Stomach (tissue), 9 donors: ENCODE measurements around the gene CHN2. TPM values are rescaled to one million over a fixed set of nuclear protein-coding genes. Genes with fewer than 3 reads are reported as not detected.
A peak's percentile ranks its signal among the peaks of the same experiment; 100 is the strongest.

Source experiments
- DNase-seq, 2 donors: peaks; one replicate each; pipeline versions ENCODE4 v3.0.0 to v3.0.0-alpha.2; 2013 to 2019
- H3K27ac ChIP-seq, 5 donors: fragments of 200-600 bp in 4 of 5; sonication (generic) in 4 of 5; one replicate each; pipeline ENCODE4 v1.5.1; 2013 to 2019; ENCODE audit warnings: mild to moderate bottlenecking in 1 of 5, moderate library complexity in 1 of 5
- H3K27me3 ChIP-seq, 3 donors: fragments of 200-600 bp; sonication (generic); one replicate each; pipeline ENCODE4 v1.5.1; 2017 to 2019; ENCODE audit warnings: mixed run types in 1 of 3
- H3K36me3 ChIP-seq, 4 donors: fragments of 200-600 bp; sonication (generic); 1 replicate in 3 of 4; 2 replicates in 1 of 4; pipeline ENCODE4 v1.5.1; 2016 to 2019
- H3K4me1 ChIP-seq, 4 donors: fragments of 200-600 bp; sonication (generic); one replicate each; pipeline ENCODE4 v1.5.1; 2016 to 2019
- H3K4me3 ChIP-seq, 4 donors: fragments of 200-600 bp; sonication (generic) in 3 of 4; one replicate each; pipeline ENCODE4 v1.5.1; 2016 to 2019; ENCODE audit warnings: mild to moderate bottlenecking in 1 of 4
- H3K9me3 ChIP-seq, 4 donors: fragments of 200-600 bp; sonication (generic); one replicate each; pipeline ENCODE4 v1.5.1; 2016 to 2019
- EP300 ChIP-seq: sonication (generic); formaldehyde crosslinking; IDR thresholded peaks from one replicate; pipeline ENCODE4 v1.6.1; 2017; ENCODE audit warnings: antibody characterized with exemption
- POLR2A ChIP-seq, 4 donors: fragments of 450-650 bp; IDR thresholded peaks; one replicate each; pipeline ENCODE4 v1.6.1; 2016; ENCODE audit warnings: antibody characterized with exemption in 4 of 4, control low read depth in 2 of 4, mild to moderate bottlenecking in 1 of 4, moderate library complexity in 1 of 4
- POLR2AphosphoS5 ChIP-seq, 3 donors: sonication (generic); formaldehyde crosslinking; IDR thresholded peaks; one replicate each; pipeline ENCODE4 v1.6.1; 2016; ENCODE audit warnings: antibody characterized with exemption in 3 of 3
- WGBS, 5 donors: extraction: QIAGEN DNeasy Blood & Tissue Kit in 3 of 5; methylation state at CpG; one replicate each; pipeline versions ENCODE4 v1.1.5 to v1.1.7; 2013 to 2018; 5-methylcytosine and 5-hydroxymethylcytosine counted together
- intact Hi-C: fragments of 100-400 bp; cut with DNase I; formaldehyde crosslinking; loops from one replicate; pipeline ENCODE4 v1.15.1; 2023; ENCODE audit warnings: low total_unique reads
- polyA plus RNA-seq, 3 donors: library from polyadenylated mRNA; stranded (reverse); fragments of 200-250 nt; gene quantifications; one replicate each; pipeline ENCODE4 v1.2.3, GENCODE V29; 2013
- total RNA-seq, 5 donors: library from RNA; depleted of rRNA; stranded (reverse); fragments of >200 nt; gene quantifications; one replicate each; pipeline versions ENCODE4 v1.1.0 to v1.2.3, GENCODE V29; 2014 to 2016
- TF ChIP-seq, protein P1 (sequence below), 7 experiments: fragments of 450-650 bp in 4 of 7; fragments of 200-600 bp in 3 of 7; sonication (generic) in 3 of 7; IDR thresholded peaks; one replicate each; pipeline ENCODE4 v1.5.1; 2016 to 2019; ENCODE audit warnings: antibody characterized with exemption in 7 of 7, control low read depth in 2 of 7, mild to moderate bottlenecking in 1 of 7
- donor health status: healthy with polysubstance abuse.
- donor health status: Bipolar disorder and iron deficiency.
- donor health status: healthy.

CHN2 gene
- total and polyA plus RNA-seq, 8 donors = 2.4 to 47.8 (median 13.8) TPM

DNA sequence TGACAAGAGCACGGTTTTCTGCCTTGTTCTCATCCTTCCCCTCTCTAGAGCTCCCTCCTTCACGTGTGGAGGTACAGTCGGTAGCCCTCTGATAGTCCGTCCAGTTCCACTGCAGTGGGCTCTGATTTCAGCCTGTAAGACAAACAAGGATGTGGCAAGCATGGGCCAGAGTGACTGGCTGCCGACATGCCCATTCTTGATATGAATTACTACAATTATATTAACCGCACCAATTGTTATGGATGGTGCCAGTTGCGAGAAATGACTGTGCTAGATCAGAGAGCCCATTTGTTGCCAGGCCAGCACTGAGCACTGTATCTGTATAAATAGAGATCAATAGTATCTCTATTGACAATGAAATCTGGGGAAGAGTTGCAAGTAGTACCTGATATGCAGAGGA is 146.6 kb downstream of the CHN2 start:
- Histone ChIP-seq H3K4me1 (peaks cover 4 to 26% (median 14%) of the 10 kb centered on the region in 4 donors), H3K27me3 (no peaks in the 10 kb centered on the region), H3K9me3 (no peaks in the 10 kb centered on the region), H3K4me3 (no peak overlapping the region), H3K27ac (no peak overlapping the region), H3K36me3 (no peaks in the 10 kb centered on the region)
- 82 to 92% (median 88%) methylated on average over 7 of the region's 7 CpGs for WGBS, 5 donors
- intact Hi-C loops = no loop called here
- no peak for DNase-seq
- no peak for TF ChIP-seq EP300

DNA sequence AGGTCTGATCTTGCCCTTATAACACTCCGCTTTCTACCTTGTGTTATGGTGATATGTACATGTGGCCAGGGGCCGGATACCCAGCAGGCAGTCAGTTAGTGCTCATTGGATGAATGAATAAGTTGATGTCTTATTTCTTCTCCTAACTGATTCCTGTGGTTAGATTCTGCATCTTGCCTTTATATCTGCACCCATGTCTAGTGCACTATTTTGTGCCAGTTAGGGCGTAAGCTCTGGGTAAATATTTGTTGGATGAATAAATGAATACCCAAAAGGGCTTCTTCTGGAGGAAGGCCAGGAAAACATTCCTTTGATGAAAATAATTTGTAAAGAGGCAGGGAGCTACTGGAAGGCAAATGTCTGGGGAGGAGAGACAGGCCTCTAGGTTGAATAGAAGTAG is 148.2 kb downstream of the CHN2 start:
- Histone ChIP-seq H3K36me3 (no peaks in the 10 kb centered on the region), H3K9me3 (no peaks in the 10 kb centered on the region), H3K4me3 (no peak overlapping the region), H3K4me1 (peaks cover 0 to 13% (median 6%) of the 10 kb centered on the region in 4 donors), H3K27ac (no peak overlapping the region), H3K27me3 (no peaks in the 10 kb centered on the region)
- no peak for DNase-seq
- 70 to 81% (median 75%) methylated on average over 3 of the region's 3 CpGs for WGBS, 5 donors
- intact Hi-C loops = no loop called here
- no peak for TF ChIP-seq POLR2A (IDR thresholded peaks at IDR 0.05)

DNA sequence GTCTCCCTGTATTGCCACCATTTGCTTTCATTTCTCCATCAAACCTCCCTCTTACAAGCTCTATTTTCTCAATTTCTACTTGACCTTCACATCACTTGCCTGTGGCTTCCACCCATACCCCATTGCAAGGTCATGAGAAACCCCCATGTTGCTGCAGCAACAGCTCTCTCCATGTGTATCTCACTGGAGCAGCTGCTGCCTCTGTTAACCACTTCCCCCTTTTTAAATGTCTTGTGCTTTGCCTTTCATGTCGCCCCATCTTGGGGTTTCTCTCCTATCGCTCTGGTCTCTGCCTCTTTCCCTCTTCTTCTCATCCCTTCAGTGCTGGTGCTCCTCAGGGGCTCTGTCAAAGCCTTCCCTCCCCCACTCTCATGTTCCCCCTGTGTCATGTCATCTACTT is 148.8 kb downstream of the CHN2 start:
- TF ChIP-seq EP300 (no peak), POLR2A (IDR thresholded peaks at IDR 0.05) (no peak), POLR2AphosphoS5 (IDR thresholded peaks at IDR 0.05) (no peak)
- TF ChIP-seq, protein P1, sequence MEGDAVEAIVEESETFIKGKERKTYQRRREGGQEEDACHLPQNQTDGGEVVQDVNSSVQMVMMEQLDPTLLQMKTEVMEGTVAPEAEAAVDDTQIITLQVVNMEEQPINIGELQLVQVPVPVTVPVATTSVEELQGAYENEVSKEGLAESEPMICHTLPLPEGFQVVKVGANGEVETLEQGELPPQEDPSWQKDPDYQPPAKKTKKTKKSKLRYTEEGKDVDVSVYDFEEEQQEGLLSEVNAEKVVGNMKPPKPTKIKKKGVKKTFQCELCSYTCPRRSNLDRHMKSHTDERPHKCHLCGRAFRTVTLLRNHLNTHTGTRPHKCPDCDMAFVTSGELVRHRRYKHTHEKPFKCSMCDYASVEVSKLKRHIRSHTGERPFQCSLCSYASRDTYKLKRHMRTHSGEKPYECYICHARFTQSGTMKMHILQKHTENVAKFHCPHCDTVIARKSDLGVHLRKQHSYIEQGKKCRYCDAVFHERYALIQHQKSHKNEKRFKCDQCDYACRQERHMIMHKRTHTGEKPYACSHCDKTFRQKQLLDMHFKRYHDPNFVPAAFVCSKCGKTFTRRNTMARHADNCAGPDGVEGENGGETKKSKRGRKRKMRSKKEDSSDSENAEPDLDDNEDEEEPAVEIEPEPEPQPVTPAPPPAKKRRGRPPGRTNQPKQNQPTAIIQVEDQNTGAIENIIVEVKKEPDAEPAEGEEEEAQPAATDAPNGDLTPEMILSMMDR (IDR thresholded peaks at IDR 0.05) = no peak
- Histone ChIP-seq H3K36me3 (no peaks in the 10 kb centered on the region), H3K27ac (no peak overlapping the region), H3K4me1 (peaks cover 0 to 9% (median 4%) of the 10 kb centered on the region in 4 donors), H3K9me3 (no peaks in the 10 kb centered on the region), H3K27me3 (no peaks in the 10 kb centered on the region), H3K4me3 (no peak overlapping the region)
- peak in 1 of 2 donors; percentile 40 for DNase-seq
- intact Hi-C loops = no loop called here
- 79 to 93% (median 85%) methylated on average over 2 of the region's 2 CpGs for WGBS, 5 donors

DNA sequence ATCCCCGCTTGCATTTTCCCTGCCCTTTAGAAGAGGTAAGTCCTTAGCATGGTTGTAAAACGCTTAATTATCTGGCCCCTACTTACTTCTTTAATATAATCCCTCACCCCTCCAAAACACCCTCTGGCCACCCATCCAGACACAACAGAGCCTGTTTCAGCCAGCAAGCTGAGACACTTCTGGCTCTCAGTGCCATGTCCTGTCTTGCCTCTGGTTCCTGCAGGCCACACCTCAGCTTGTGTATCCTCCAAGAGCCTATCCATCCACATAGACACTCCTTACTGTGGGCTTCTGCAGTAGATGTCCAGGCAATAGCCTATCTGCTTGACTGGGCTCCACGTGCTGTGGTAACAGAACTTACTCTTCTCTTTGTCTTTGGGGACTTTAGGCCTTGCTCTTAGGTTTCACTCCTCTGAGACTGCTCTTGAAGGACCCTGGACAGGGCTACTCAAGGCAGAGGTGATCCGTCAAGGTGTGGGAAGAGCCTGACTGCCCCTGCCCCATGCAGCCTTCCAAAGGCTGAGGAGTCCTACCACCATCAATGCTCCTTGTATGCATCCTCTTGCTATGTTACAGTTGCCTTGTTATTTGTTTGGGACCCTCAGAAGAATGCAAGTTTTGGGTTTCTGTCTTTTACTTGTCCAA is 149.9 kb downstream of the CHN2 start:
- no peak overlapping the region for H3K27ac ChIP-seq
- no peak for DNase-seq
- TF ChIP-seq, protein P1 (IDR thresholded peaks at IDR 0.05) = no peak
- no peak for TF ChIP-seq EP300
- TF ChIP-seq POLR2AphosphoS5 (IDR thresholded peaks at IDR 0.05) = no peak
- TF ChIP-seq POLR2A (IDR thresholded peaks at IDR 0.05) = no peak
- WGBS, 5 donors = 91 to 98% (median 98%) methylated on average over 4 of the region's 4 CpGs
- H3K4me3 ChIP-seq = no peak overlapping the region
- H3K36me3 ChIP-seq = no peaks in the 10 kb centered on the region
- peaks cover 0 to 9% (median 4%) of the 10 kb centered on the region in 4 donors for H3K4me1 ChIP-seq
- H3K9me3 ChIP-seq = no peaks in the 10 kb centered on the region
- H3K27me3 ChIP-seq = no peaks in the 10 kb centered on the region
- intact Hi-C loops = no loop called here

DNA sequence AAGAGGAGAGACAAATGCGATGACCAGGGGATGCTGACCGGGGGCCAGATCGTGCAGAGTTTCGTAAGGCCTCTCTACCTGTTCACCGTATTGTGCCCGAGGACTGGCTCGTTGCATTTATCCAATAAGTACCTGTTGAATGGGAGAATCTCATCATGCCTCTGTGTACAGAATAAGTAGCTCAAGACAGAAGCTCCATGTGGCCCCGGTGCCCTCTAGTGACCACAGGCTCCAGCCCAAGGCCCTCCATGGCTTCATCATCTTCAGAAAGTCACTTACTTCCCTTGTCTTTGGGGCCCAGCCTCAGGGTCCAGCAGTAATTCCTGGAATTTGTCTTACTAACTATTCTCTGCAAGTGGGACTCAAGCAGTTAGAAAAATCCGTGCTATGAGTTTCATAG is 151.0 kb downstream of the CHN2 start:
- peak; percentile 62 to 66 for DNase-seq
- Histone ChIP-seq H3K9me3 (no peaks in the 10 kb centered on the region), H3K36me3 (no peaks in the 10 kb centered on the region), H3K27me3 (no peaks in the 10 kb centered on the region), H3K4me1 (peaks cover 0 to 9% (median 4%) of the 10 kb centered on the region in 4 donors), H3K27ac (no peak overlapping the region), H3K4me3 (no peak overlapping the region)
- intact Hi-C loops = loop anchor here (5.0 kb wide), 1 partner anchor 163 kb away; no protein-coding TSS in a partner anchor
- 74 to 84% (median 79%) methylated on average over 9 of the region's 9 CpGs for WGBS, 5 donors
- TF ChIP-seq POLR2AphosphoS5 (IDR thresholded peaks at IDR 0.05) (no peak), EP300 (no peak), POLR2A (IDR thresholded peaks at IDR 0.05) (no peak)
- TF ChIP-seq, protein P1 (IDR thresholded peaks at IDR 0.05) = peak in 3 of 7 experiments; percentile 12 to 36 (median 32)
